H1 (cell line): ENCODE data around the gene THBS3. TPM values are rescaled to one million over a fixed set of nuclear protein-coding genes. Genes with fewer than 3 reads are reported as not detected.

ENCODE experiments used
- ASH2L ChIP-seq: fragments of 200-600, 300-600 bp; sonication (generic); IDR thresholded peaks from one replicate; pipeline ENCODE4 v1.7.1; 2017; ENCODE audit warnings: low read length
- CBX8 ChIP-seq: fragments of 300-800, 300-1000 bp; sonication (generic); IDR thresholded peaks from 2 replicates; pipeline ENCODE4 v1.7.1; 2016; ENCODE audit warnings: low read depth, low read length, borderline replicate concordance
- CTBP2 ChIP-seq: IDR thresholded peaks from 2 replicates; pipeline ENCODE4 v1.7.0; 2011; ENCODE audit warnings: borderline replicate concordance, mild to moderate bottlenecking, moderate library complexity, mixed read lengths, low read length; ENCODE audit not compliant: insufficient read depth, insufficient read length
- EZH2 ChIP-seq: fragments of 200-600 bp; sonication (generic); IDR thresholded peaks from 2 replicates; pipeline ENCODE4 v1.7.1; 2012; ENCODE audit warnings: low read depth, mild to moderate bottlenecking, moderate library complexity, low read length, inconsistent platforms; ENCODE audit not compliant: severe bottlenecking
- JUN ChIP-seq: IDR thresholded peaks from 2 replicates; pipeline ENCODE4 v1.6.1; 2011; ENCODE audit warnings: low read depth, mild to moderate bottlenecking, improper control_type of control experiment, low read length
- JUND ChIP-seq: IDR thresholded peaks from 2 replicates; pipeline ENCODE4 v1.6.1; 2011; ENCODE audit warnings: mild to moderate bottlenecking, improper control_type of control experiment, low read length
- KDM4A ChIP-seq: IDR thresholded peaks from one replicate; pipeline ENCODE4 v1.7.1; 2012; ENCODE audit warnings: low read depth, mild to moderate bottlenecking, moderate library complexity, low read length, inconsistent platforms; ENCODE audit not compliant: severe bottlenecking
- KDM5A ChIP-seq: fragments of 200-600 bp; IDR thresholded peaks from 2 replicates; pipeline ENCODE4 v1.7.1; 2012; ENCODE audit warnings: mild to moderate bottlenecking, low read length, inconsistent platforms, mixed read lengths
- MAFK ChIP-seq: IDR thresholded peaks from 2 replicates; pipeline ENCODE4 v1.6.1; 2012; ENCODE audit warnings: low read depth, mild to moderate bottlenecking, improper control_type of control experiment, low read length
- PHF8 ChIP-seq: fragments of 200-600 bp; sonication (generic); conservative IDR thresholded peaks from 2 replicates; pipeline ENCODE4 v1.7.1; 2012; ENCODE audit warnings: low read depth, mild to moderate bottlenecking, inconsistent platforms, low read length, moderate library complexity
- POLR2A ChIP-seq, 2 experiments: IDR thresholded peaks; 1 replicate in 1 of 2; 2 replicates in 1 of 2; pipeline ENCODE4 v1.6.1; 2011; ENCODE audit warnings: low read depth in 2 of 2, low read length in 2 of 2, mild to moderate bottlenecking in 2 of 2; ENCODE audit errors: control extremely low read depth in 1 of 2
- RBBP5 ChIP-seq: IDR thresholded peaks from 2 replicates; pipeline ENCODE4 v1.7.1; 2012; ENCODE audit warnings: low read depth, mild to moderate bottlenecking, inconsistent platforms, low read length, moderate library complexity, borderline replicate concordance
- RFX5 ChIP-seq: IDR thresholded peaks from 2 replicates; pipeline ENCODE4 v1.6.1; 2011; ENCODE audit warnings: low read depth, low read length, improper control_type of control experiment, borderline replicate concordance
- RXRA ChIP-seq: IDR thresholded peaks from 2 replicates; pipeline ENCODE4 v1.6.1; 2011; ENCODE audit warnings: low read depth, mild to moderate bottlenecking, low read length, moderate library complexity; ENCODE audit not compliant: insufficient read depth
- SIN3A ChIP-seq, 2 experiments: IDR thresholded peaks in 1 of 2; conservative IDR thresholded peaks in 1 of 2; 2 replicates each; pipeline ENCODE4 v1.6.1; 2011 to 2012; ENCODE audit warnings: low read length in 2 of 2, improper control_type of control experiment in 1 of 2, low read depth in 1 of 2, mild to moderate bottlenecking in 1 of 2
- SP1 ChIP-seq: IDR thresholded peaks from 2 replicates; pipeline ENCODE4 v1.6.1; 2011; ENCODE audit warnings: low read depth, low read length
- SRF ChIP-seq: IDR thresholded peaks from 2 replicates; pipeline ENCODE4 v1.6.1; 2011; ENCODE audit warnings: mild to moderate bottlenecking, low read depth, low read length, moderate library complexity
- TBP ChIP-seq: IDR thresholded peaks from 2 replicates; pipeline ENCODE4 v1.6.1; 2011; ENCODE audit warnings: low read depth, low read length, improper control_type of control experiment
- TCF12 ChIP-seq: IDR thresholded peaks from 2 replicates; pipeline ENCODE4 v1.6.1; 2011; ENCODE audit warnings: low read depth, mild to moderate bottlenecking, low read length
- ZNF274 ChIP-seq: IDR thresholded peaks from 2 replicates; pipeline ENCODE4 v1.7.0; 2012; ENCODE audit warnings: low read length, borderline replicate concordance; ENCODE audit errors: extremely low read depth
- polyA plus RNA-seq, 7 experiments: library from polyadenylated mRNA; depleted of rRNA in 3 of 7; stranded (reverse) in 5 of 7; unstranded in 2 of 7; fragments of >200 nt in 5 of 7; fragments of 200-250 nt in 2 of 7; gene quantifications; 1 replicate in 5 of 7; 2 replicates in 1 of 7; 4 replicates in 1 of 7; pipeline versions ENCODE4 v1.2.1 to v1.2.3, GENCODE V29; 2011 to 2013; ENCODE audit warnings: missing spikeins in 2 of 7, mixed read lengths in 2 of 7
- total RNA-seq: library from RNA; stranded (reverse); fragmentation: NEBNext Ultra II Directional; extraction: Animal tissue kit (Norgen Biotek cat#: 25700); gene quantifications from 2 replicates; pipeline ENCODE4 v1.2.1, GENCODE V29; 2021
- TF ChIP-seq, protein P1 (sequence below), 3 experiments: IDR thresholded peaks; 1 replicate in 2 of 3; 2 replicates in 1 of 3; pipeline versions ENCODE4 v1.5.1 to v1.6.1; 2011; ENCODE audit warnings: low read length in 3 of 3, mild to moderate bottlenecking in 3 of 3, inconsistent platforms in 2 of 3, low read depth in 1 of 3, moderate library complexity in 1 of 3; ENCODE audit not compliant: insufficient read depth in 1 of 3; ENCODE audit errors: control extremely low read depth in 1 of 3
- TF ChIP-seq, protein P2 (sequence below): IDR thresholded peaks from 2 replicates; pipeline ENCODE4 v1.6.1; 2012; ENCODE audit warnings: inconsistent platforms

Gene THBS3
- total and polyA plus RNA-seq, 2 of the 8 experiments (the other 6 are each of a cell fraction or from before 2014, with no cell fraction given) = 3.0 to 3.5 TPM

DNA sequence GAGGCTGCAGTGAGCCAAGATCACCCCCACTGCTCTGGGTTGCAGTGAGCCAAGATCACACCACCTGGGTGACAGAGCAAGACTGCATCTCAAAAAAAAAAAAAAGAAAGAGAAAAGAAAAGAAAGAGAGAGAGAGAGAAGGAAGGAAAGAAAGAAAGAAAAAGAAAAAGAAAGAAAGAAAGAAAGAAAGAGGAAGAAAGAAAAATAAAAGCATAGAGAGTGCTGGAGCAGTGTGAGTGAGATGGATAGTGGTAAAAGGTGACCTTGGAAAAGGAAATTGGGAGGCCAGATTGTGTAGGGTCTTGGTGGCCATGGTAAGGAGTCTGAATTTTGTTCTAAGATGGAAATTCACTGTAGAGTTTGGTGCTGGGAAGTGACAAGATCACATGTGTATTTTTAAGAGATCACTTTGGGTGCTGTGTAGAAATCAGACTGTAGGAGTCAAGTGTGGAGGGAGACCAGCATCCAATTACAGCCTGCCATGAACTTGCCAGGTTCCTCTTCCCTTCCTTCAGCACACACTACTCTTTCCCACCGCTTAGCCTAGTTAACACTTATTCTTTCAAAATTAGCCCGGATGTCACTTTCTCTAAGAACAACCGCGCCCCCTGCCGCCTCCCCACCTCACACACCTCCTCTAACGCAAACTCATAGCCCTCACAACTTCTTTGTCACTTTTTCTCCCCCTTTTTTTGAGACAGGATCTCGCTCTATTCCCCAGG is 18.7 kb upstream of the THBS3 start (continued):
- TF ChIP-seq, protein P1, sequence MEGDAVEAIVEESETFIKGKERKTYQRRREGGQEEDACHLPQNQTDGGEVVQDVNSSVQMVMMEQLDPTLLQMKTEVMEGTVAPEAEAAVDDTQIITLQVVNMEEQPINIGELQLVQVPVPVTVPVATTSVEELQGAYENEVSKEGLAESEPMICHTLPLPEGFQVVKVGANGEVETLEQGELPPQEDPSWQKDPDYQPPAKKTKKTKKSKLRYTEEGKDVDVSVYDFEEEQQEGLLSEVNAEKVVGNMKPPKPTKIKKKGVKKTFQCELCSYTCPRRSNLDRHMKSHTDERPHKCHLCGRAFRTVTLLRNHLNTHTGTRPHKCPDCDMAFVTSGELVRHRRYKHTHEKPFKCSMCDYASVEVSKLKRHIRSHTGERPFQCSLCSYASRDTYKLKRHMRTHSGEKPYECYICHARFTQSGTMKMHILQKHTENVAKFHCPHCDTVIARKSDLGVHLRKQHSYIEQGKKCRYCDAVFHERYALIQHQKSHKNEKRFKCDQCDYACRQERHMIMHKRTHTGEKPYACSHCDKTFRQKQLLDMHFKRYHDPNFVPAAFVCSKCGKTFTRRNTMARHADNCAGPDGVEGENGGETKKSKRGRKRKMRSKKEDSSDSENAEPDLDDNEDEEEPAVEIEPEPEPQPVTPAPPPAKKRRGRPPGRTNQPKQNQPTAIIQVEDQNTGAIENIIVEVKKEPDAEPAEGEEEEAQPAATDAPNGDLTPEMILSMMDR (IDR thresholded peaks at IDR 0.05; ENCODE audit: control extremely low read depth in 1 of 3, insufficient read depth in 1 of 3, low read depth in 1 of 3, low read length in 3 of 3) = peak; percentile 39 to 67 (median 48)
- TF ChIP-seq TBP (no peak), RXRA (no peak), CBX8 (no peak), ASH2L (no peak), ZNF274 (no peak), EZH2 (no peak), CTBP2 (no peak), MAFK (no peak), SRF (no peak), JUN (no peak), RBBP5 (no peak), POLR2A (IDR thresholded peaks at IDR 0.05; ENCODE audit: control extremely low read depth in 1 of 2, low read depth in 2 of 2, low read length in 2 of 2) (peak in 1 of 2 experiments; percentile 65; a peak in 1 of 3 replicates), PHF8 (no peak), JUND (no peak), SP1 (no peak), KDM4A (no peak), KDM5A (no peak; the same call in 1 of the 2 replicates), SIN3A (conservative IDR thresholded peaks at IDR 0.05 in 1 of 2, IDR thresholded peaks at IDR 0.05 in 1 of 2; ENCODE audit: low read depth in 1 of 2, low read length in 2 of 2) (peak in 1 of 2 experiments; percentile 74; a peak in 2 of 4 replicates), RFX5 (no peak), TCF12 (no peak)
- TF ChIP-seq, protein P2, sequence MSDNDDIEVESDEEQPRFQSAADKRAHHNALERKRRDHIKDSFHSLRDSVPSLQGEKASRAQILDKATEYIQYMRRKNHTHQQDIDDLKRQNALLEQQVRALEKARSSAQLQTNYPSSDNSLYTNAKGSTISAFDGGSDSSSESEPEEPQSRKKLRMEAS = no peak
